Astrocyte (in vitro differentiated cells and primary cell): ENCODE measurements around the gene HIRIP3.

ENCODE experiments used
- CTCF ChIP-seq: IDR thresholded peaks from 2 replicates; pipeline ENCODE4 v1.5.1; 2011; ENCODE audit warnings: low read depth, mild to moderate bottlenecking, inconsistent platforms, low read length, moderate library complexity; ENCODE audit not compliant: insufficient read depth
- EZH2 ChIP-seq: IDR thresholded peaks from 2 replicates; pipeline ENCODE4 v1.6.1; 2012; ENCODE audit warnings: mild to moderate bottlenecking, low read length, inconsistent platforms; ENCODE audit not compliant: insufficient read depth

- no peak for TF ChIP-seq CTCF
- no peak for TF ChIP-seq EZH2
These were observed 22.4 kb downstream of the HIRIP3 start for GRCh38 chr16:29972992-29973383.
